GM23338 (cell line): ENCODE results near the gene DIDO1.
"Not testable (repeated sequence)": the region's sequence is repeated elsewhere in the genome, so short reads cannot be mapped to it uniquely, and the experiment has no call there.

Experiments
- CTCF ChIP-seq, 2 experiments: fragments of 200-600 bp in 1 of 2; sonication (generic) in 1 of 2; conservative IDR thresholded peaks; 2 replicates each; pipeline versions ENCODE4 v1.5.1 to v1.6.1; 2016 to 2017; ENCODE audit warnings: antibody characterized with exemption in 2 of 2, low read depth in 2 of 2, mild to moderate bottlenecking in 2 of 2, moderate library complexity in 1 of 2
- POLR2AphosphoS5 ChIP-seq: IDR thresholded peaks from 2 replicates; pipeline ENCODE4 v1.6.1; 2016; ENCODE audit warnings: antibody characterized with exemption, low read depth
- REST ChIP-seq: IDR thresholded peaks from one replicate; pipeline ENCODE4 v1.6.1; 2018; ENCODE audit warnings: antibody characterized with exemption; ENCODE audit not compliant: unreplicated experiment

GRCh38 chr20:62923059-62923668 lies 3.1 kb downstream of the DIDO1 start:
- TF ChIP-seq POLR2AphosphoS5; CTCF (conservative IDR thresholded peaks at IDR 0.05; ENCODE audit: low read depth in 2 of 2); REST: not testable (repeated sequence)
